Measurements from ENCODE around the gene CAND2. TPM values are rescaled to one million over a fixed set of nuclear protein-coding genes. Genes with fewer than 3 reads are reported as not detected.

The CAND2 gene
- total and polyA plus RNA-seq, 9 of the 15 experiments (the other 6 are each of a cell fraction or from before 2014, with no cell fraction given), result 0.91 to 14.9 (median 4.3) TPM

DNA sequence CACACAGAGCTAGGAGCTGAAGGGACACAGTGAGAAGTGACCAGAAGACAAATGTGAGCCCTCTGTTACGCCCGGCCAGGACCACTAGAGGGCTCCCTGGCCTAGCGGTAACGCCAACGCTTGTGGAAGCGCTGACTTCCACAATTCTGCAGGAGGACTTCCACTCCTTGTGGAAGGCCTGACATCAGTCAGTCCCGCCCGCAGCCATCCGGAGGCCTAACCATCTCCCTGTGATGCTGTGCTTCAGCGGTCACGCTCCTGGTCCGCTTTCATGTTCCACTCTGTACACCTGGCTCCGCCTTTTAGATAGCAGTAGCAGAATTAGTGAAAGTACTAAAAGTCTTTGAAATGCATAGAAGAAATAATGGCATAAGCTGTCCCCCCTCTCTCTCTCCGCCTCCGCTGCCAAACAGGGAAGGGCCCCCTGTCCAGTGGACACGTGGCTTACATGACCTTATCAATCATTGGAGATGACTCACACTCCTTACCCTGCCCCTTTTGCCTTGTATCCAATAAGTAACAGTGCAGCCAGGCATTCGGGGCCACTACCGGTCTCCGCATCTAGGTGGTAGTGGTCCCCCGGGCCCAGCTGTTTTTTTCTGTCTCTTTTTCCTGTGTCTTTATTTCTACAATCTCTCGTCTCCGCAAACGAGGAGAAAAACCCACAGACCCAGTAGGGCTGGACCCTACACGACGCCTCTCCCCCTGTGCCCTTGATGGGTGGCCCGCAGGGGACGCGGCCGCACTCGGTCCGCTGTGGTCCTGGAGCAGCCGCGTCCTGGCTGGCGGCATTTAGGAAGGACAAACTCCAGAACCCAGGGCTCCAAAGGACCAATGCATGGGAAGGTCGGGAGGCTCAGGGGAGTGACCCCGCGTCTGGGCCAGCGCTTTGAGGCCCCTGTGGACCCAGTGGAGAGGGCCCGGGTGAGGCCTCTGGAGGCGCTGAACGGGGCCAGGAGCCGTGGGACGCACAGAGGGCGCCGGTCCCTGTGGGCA, 71.9 kb downstream of the CAND2 start (continued):
- TF ChIP-seq ZBTB40 (IDR thresholded peaks at IDR 0.05) (peak; percentile 54; the same call in 1 of the 2 replicates), ZBTB40 (CRISPR knock-in tag; IDR thresholded peaks at IDR 0.05) (no peak), FOXK1 (CRISPR knock-in tag; IDR thresholded peaks at IDR 0.05; ENCODE audit: borderline replicate concordance) (no peak), E2F1 (CRISPR knock-in tag; IDR thresholded peaks at IDR 0.05) (peak; percentile 79), SOX6 (IDR thresholded peaks at IDR 0.05) (peak; percentile 66), FOXA3 (CRISPR knock-in tag; conservative IDR thresholded peaks at IDR 0.05 in 1 of 2, IDR thresholded peaks at IDR 0.05 in 1 of 2) (0 out of 4 replicates have a peak, but pooled peaks of 1 of the 2 experiments have one; percentile 52), TGIF2 (CRISPR knock-in tag; IDR thresholded peaks at IDR 0.05) (no peak; the same call in 1 of the 2 replicates), PRDM10 (IDR thresholded peaks at IDR 0.05; ENCODE audit: partially characterized antibody) (peak; percentile 92), ZNF699 (CRISPR knock-in tag; IDR thresholded peaks at IDR 0.05; ENCODE audit: insufficient replicate concordance) (no peak), SMARCE1 (IDR thresholded peaks at IDR 0.05) (peak; percentile 85), CREB1 (IDR thresholded peaks at IDR 0.05) (peak; percentile 29; the same call in 1 of the 2 replicates), CREB1 (CRISPR knock-in tag; IDR thresholded peaks at IDR 0.05) (peak; percentile 71; the same call in 1 of the 2 replicates)

All from K562 (cell line).